Activated CD4-positive, alpha-beta T cell treated with anti-CD3 and anti-CD28 coated beads, Interleukin-2, amount 50 U/mL, for 4 hours (primary cell): Measurements from ENCODE around the gene PDGFRB.

Experiments used
- DNase-seq, 2 experiments: peaks; one replicate each; pipeline ENCODE4 v3.0.0-alpha.2; 2020

PDGFRB gene

GRCh38 chr5:150155258-150156026, at the start of gene PDGFRB:
Gene PDGFRB, minus strand, starts transcription at chr5:150155845. Its CDS starts 18,798 bp downstream, at chr5:150137047.
- DNase-seq: no peak

- DNase-seq: no peak
Observed at GRCh38 chr5:150204590-150204960, 48.9 kb upstream of the PDGFRB start.

- no peak for DNase-seq
Observed at GRCh38 chr5:150203832-150204589, 48.4 kb upstream of the PDGFRB start.

- no peak for DNase-seq
Observed at GRCh38 chr5:150202501-150202900, 46.9 kb upstream of the PDGFRB start.

GRCh38 chr5:150197476-150197875, 41.8 kb upstream of the PDGFRB start:
- DNase-seq: no peak

- no peak for DNase-seq
Observed at GRCh38 chr5:150196986-150197385, 41.3 kb upstream of the PDGFRB start.

- no peak for DNase-seq
Observed at GRCh38 chr5:150196514-150196913, 40.9 kb upstream of the PDGFRB start.

- DNase-seq: no peak
Observed at GRCh38 chr5:150195736-150196485, 40.3 kb upstream of the PDGFRB start.

- DNase-seq: no peak
Observed at GRCh38 chr5:150192462-150192861, 36.8 kb upstream of the PDGFRB start.

- DNase-seq: no peak
Observed at GRCh38 chr5:150190987-150191386, 35.3 kb upstream of the PDGFRB start.

GRCh38 chr5:150190503-150190979, 34.9 kb upstream of the PDGFRB start:
- no peak for DNase-seq

- no peak for DNase-seq
Observed at GRCh38 chr5:150189728-150190502, 34.3 kb upstream of the PDGFRB start, which contains the start of gene SLC6A7. Gene SLC6A7, plus strand, starts transcription at chr5:150190062. Its CDS starts 266 bp downstream, at chr5:150190328.

GRCh38 chr5:150189326-150189725, 33.7 kb upstream of the PDGFRB start:
- DNase-seq: no peak

- DNase-seq: no peak
Observed at GRCh38 chr5:150188146-150188842, 32.6 kb upstream of the PDGFRB start.

- no peak for DNase-seq
Observed at GRCh38 chr5:150186897-150187296, 31.3 kb upstream of the PDGFRB start.

- no peak for DNase-seq
Observed at GRCh38 chr5:150186137-150186536, 30.5 kb upstream of the PDGFRB start.

GRCh38 chr5:150184990-150185912, 29.6 kb upstream of the PDGFRB start:
- DNase-seq: no peak

- no peak for DNase-seq
Observed at GRCh38 chr5:150184006-150184405, 28.4 kb upstream of the PDGFRB start.

- no peak for DNase-seq
Observed at GRCh38 chr5:150183436-150183835, 27.8 kb upstream of the PDGFRB start.

- no peak for DNase-seq
Observed at GRCh38 chr5:150182774-150183173, 27.1 kb upstream of the PDGFRB start.
